HFF-Myc (cell line): Measurements from ENCODE around the gene GABRR1.

Experiments
- DNase-seq: peaks from one replicate; pipeline ENCODE4 v3.0.0-alpha.2; 2011; ENCODE audit warnings: low read depth; ENCODE audit errors: extremely low read depth
- H3K4me3 ChIP-seq: replicated peaks from 2 replicates; pipeline ENCODE4 v1.5.1; 2011; ENCODE audit warnings: low read depth, mild to moderate bottlenecking, control low read depth, low read length
- TF ChIP-seq, protein P1 (sequence below): IDR thresholded peaks from 2 replicates; pipeline ENCODE4 v1.5.1; 2012; ENCODE audit warnings: mild to moderate bottlenecking, low read depth, low read length, control low read depth; ENCODE audit errors: missing control alignments

Gene GABRR1

DNA sequence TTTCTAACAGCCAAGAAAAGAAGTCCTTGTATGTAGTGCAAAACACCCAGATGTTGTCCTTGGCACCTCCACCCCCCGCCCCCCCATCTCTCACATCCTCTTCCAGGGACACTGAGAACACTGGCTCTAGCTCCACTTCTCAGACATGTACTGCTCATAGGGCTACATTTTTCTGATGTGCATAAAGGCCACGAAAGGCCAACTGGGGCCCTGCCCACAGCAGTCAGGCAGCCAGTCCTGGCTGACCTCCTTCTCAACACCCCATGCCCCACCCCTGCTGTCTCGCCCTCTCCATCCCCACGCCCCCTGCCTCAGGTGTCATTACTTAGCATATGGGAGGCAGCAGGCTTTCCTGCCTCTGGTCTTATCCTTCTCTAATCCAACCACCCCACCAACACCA is 11.3 kb downstream of the GABRR1 start:
- no peak for DNase-seq
- TF ChIP-seq, protein P1, sequence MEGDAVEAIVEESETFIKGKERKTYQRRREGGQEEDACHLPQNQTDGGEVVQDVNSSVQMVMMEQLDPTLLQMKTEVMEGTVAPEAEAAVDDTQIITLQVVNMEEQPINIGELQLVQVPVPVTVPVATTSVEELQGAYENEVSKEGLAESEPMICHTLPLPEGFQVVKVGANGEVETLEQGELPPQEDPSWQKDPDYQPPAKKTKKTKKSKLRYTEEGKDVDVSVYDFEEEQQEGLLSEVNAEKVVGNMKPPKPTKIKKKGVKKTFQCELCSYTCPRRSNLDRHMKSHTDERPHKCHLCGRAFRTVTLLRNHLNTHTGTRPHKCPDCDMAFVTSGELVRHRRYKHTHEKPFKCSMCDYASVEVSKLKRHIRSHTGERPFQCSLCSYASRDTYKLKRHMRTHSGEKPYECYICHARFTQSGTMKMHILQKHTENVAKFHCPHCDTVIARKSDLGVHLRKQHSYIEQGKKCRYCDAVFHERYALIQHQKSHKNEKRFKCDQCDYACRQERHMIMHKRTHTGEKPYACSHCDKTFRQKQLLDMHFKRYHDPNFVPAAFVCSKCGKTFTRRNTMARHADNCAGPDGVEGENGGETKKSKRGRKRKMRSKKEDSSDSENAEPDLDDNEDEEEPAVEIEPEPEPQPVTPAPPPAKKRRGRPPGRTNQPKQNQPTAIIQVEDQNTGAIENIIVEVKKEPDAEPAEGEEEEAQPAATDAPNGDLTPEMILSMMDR, result no peak
- H3K4me3 ChIP-seq, result no peak overlapping the region

DNA sequence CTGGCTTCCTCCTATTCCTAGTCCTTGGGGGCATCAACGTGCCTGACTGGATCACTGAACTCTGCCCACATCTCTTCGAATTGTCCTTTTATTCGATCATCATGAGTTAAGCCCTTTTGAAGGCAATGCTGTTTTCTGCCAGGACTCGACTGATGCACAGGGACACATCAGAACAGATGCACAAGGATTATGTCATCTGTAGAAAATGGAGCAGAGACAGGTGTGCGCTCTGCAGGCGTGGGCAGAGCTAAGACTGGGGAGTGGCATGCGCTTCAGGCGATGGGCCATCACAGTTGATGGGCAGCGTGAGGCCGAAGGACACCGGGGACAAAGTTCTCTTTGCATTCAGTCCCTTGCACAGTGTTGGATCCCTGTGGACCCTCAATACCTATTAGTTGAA is 13.1 kb downstream of the GABRR1 start:
- TF ChIP-seq, protein P1, result no peak

DNA sequence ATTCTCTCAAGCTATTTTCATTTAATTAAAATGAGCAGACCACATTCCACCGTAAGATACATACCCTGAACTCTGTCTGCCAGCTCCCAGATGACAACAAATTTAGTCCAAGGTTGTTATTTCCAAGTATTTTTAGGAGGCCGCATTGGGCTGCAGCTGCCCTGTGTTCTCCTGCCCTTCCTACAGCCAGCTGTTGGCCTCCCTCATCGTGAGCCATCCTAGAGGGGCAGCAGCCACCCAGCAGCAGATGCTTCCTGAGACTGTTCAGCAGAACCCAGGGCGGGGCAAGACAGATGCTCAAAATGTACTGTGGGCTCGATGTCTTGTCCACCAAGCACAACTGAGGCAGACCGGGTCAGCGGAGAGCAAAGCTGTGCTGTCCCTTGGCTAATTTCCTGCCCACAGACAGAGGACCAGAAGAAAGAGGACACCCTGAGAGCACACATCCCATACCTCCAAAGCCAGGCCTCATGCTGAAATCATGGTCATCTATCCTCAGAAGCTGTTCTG is 16.4 kb downstream of the GABRR1 start:
- no peak overlapping the region for H3K4me3 ChIP-seq
- DNase-seq, result no peak
- TF ChIP-seq, protein P1, result no peak

More for the DNA sequence above, 13.1 kb downstream of the GABRR1 start:
- no peak for DNase-seq
- no peak overlapping the region for H3K4me3 ChIP-seq

DNA sequence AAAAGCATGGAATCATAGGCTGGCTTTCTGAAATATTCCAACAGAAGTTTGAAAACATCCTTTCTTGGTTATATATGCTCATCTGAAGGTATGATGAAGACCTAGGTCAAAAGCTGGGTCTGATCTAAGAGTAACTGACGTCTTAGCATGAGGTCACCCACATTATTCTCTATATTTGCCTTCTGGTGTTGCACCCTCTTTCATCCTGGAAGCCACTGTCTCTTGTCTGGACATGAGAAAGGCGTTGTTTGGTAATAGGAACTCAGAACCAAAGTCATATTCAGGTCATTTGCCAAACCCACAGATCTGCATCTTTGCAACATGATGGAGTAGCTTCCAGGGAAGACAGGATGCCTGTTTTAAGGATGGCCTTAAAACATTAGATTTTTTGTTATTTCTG is 17.6 kb downstream of the GABRR1 start:
- TF ChIP-seq, protein P1, result no peak
- H3K4me3 ChIP-seq, result no peak overlapping the region
- no peak for DNase-seq

DNA sequence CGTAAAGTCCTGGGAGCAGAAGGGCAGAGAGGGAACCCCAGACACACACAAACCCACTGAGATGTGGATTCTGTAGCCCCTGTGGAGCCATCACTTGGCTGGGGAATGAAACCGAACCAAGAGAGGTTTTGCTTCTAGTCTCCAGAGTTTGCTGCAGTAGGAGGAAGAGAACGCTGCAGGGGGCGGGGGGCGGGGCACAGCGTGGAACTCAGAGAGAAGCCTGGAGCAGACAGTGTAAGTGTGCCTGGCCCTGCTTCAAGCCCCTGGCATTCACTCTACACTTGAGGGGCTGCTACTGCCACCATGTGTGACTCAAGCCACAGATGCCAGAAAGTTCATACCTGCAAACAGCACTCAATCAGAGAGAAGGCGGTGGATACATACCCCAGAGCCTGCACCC is 18.9 kb downstream of the GABRR1 start:
- no peak overlapping the region for H3K4me3 ChIP-seq
- no peak for DNase-seq
- TF ChIP-seq, protein P1, result no peak

DNA sequence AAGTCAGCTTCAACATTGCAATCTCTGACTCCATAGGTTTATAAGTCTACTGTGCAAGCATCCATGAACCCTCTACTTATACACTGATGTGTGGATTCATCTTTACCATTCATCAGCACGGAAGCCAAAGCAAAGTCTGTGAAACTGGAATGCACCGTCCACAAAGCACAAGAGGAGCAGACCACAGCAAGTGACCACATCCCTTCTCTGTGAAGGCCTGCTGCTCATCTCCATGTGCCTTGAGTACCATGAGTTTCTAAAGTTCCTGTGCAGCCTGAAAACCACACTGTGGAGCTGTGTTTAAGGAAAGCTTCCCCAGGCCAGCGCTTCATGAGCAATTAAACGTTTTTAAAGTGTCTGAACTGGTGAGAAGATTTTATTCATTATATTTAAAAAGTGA is 20.0 kb downstream of the GABRR1 start:
- no peak overlapping the region for H3K4me3 ChIP-seq
- DNase-seq, result no peak
- TF ChIP-seq, protein P1, result no peak

DNA sequence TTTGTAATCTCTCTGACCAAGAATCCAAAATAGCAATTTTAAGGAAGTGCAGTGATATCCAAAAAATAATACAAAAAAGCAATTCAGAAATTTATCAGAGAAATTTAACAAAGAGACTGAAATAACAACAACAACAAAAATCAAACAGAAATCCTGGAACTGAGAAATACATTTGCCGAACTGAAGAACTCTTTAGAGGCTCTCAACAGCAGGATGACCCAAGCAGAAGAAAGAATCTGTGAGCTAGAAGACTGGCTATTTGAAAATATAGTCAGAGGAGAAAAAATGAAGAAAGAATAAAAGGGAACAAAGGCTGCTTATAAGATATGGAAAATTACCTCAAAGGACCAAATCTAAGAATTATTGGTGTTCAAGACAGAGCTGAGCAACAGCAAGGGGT is 22.6 kb downstream of the GABRR1 start:
- no peak for DNase-seq
- TF ChIP-seq, protein P1, result no peak
- H3K4me3 ChIP-seq, result no peak overlapping the region
